GM19238 (cell line): ENCODE measurements around the gene GYS1.

Source experiments
- DNase-seq: peaks from one replicate; pipeline ENCODE4 v3.0.0; 2011; ENCODE audit warnings: low spot score; ENCODE audit not compliant: insufficient read length

GYS1 gene

GRCh38 chr19:49017666-49018351 is 24.7 kb upstream of the GYS1 start:
- peak; percentile 78 for DNase-seq

- DNase-seq = no peak
Measured at GRCh38 chr19:49017041-49017665, 24.0 kb upstream of the GYS1 start, which contains the start of gene LHB. TSS of gene LHB (minus strand) at chr19:49017091. CDS start at chr19:49017081, 10 bp downstream.

GRCh38 chr19:49016067-49016839 is 23.1 kb upstream of the GYS1 start:
- no peak for DNase-seq

DNA sequence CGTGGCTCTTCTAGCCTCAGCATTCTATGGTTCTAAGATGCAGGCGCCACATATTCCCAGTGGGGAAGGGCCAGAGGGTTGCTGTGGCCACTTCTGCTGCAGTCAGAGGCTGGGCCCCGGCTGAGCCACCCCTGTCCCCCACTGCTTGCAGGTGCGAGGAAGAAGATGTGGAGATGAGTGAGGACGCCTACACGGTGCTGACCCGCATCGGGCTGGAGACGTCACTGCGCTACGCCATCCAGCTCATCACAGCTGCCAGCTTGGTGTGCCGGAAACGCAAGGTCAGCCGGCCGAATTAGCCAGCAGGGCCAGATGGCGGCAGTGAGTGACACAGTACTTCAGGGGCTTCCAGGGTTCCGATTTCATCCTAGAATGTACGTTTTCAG is 21.8 kb upstream of the GYS1 start:
- DNase-seq = no peak

DNA sequence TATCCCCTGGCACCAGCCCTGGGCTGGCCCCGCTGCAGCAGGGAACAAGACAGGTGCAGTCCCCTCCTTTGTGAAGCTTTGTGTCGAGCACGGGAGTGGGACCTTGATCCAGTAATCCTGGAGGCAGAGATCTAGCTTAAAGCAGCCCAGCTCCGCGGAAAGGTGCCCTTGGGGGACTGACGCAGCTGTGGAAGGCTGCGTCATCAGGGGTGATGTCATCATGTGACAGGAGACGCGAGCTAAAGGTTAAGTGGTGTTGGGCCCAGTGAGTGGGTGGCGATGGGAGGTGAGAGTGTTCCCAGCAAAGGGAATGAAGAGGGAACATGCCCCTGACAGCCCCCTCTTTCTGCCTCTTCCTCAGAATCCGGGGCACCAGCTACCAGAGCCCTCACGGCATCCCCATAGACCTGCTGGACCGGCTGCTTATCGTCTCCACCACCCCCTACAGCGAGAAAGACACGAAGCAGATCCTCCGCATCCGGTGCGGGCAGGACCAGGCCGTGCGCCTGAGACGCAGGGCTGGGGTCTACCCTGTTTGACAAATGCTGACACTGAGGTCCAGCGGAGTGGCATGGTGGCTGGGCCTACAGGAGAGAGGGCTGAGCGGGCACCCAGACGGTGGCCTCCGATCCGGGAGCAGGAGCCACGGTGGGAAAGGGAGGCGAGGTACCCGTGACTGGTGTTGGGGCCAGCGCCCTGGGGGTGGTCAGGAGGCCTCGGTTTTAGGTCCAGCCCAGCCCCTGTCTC is 21.2 kb upstream of the GYS1 start:
- no peak for DNase-seq

DNA sequence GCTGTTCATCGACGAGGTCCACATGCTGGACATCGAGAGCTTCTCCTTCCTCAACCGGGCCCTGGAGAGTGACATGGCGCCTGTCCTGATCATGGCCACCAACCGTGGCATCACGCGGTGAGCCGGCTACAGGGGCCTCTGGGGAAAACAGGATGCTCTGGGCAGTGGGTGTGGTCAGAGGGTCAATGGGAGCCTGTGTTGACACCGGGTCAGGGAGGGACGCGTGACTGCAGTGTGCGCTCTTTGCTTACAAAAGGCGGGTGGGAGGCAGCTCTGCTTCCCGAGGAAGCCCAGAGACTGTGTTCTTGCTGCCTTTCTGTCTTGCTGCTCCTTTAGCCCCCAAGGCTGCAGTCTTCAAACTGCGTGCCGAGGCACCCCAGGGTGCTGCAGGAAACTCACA is 18.1 kb upstream of the GYS1 start:
- no peak for DNase-seq

DNA sequence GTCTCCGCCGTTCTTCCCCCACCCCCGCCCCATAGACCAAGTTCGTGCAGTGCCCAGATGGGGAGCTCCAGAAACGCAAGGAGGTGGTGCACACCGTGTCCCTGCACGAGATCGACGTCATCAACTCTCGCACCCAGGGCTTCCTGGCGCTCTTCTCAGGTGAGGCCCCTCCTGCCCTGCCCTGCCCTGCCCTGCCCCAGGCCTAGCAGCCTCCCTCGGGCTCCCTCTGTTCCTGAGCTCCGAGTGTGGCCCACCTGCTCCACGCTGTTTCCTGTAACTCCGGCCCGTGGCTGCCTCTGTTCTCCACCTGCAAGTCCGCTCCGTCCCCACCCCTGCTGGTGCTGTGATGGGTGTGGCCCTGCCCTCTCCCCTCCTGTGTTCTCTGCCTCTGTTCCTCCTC is 17.3 kb upstream of the GYS1 start:
- no peak for DNase-seq

- DNase-seq = no peak
Measured at GRCh38 chr19:49009828-49010227, 16.7 kb upstream of the GYS1 start.

GRCh38 chr19:49006905-49007304 is 13.8 kb upstream of the GYS1 start:
- DNase-seq = no peak

GRCh38 chr19:49004964-49005614 is 12.0 kb upstream of the GYS1 start:
- DNase-seq = no peak

GRCh38 chr19:49004133-49004532 is 11.0 kb upstream of the GYS1 start:
- DNase-seq = no peak

GRCh38 chr19:48999481-49000325 is 6.6 kb upstream of the GYS1 start:
- no peak for DNase-seq

GRCh38 chr19:48997972-48998371 is 4.9 kb upstream of the GYS1 start:
- no peak for DNase-seq

DNA sequence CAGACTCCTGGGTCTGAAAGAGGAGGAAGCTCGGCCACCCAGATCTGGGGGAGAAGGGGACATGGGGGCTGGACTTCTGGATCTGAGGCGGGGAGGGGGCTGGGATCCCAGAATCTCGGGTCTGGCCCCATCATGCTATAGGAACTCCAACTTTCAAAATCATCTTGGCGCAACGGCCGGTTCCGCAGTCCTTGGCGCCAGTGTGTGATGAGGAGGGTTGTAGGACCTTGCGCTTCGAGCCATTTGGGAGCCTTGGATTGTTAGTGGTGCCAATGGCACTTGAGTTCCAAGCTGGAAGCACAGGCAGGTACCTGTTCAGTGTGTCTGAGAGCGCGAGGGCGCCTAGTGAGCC is 902 bp upstream of the GYS1 start:
- no peak for DNase-seq

DNA sequence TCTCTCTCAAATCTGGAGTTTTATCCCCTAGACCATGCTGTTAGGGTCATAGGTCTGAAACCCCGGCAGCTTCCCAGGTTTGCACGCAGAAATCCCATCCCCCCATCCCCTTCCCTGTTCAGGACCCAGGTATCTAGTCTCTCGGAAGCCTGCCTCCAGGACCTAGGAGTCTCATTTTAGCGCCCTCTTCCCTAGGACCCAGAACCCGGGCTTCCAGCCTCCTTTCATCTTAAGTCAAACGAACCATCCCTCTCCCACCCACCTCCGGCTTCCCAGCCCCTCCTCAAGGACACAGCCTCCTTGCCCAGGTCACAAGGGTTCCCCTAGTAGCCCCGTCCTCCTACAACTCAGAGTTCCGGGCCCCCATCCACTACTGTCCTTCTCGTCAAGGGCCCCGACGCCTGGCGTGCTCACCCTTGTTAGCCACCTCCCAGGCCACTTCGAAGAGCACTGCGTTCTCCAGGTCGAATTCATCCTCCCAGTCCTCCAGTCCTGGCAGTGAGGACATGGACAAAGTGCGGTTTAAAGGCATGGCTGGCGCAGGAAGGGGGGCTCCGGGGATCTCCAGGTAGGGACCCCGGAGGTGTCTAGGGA is 431 bp downstream of the GYS1 start:
- no peak for DNase-seq

DNA sequence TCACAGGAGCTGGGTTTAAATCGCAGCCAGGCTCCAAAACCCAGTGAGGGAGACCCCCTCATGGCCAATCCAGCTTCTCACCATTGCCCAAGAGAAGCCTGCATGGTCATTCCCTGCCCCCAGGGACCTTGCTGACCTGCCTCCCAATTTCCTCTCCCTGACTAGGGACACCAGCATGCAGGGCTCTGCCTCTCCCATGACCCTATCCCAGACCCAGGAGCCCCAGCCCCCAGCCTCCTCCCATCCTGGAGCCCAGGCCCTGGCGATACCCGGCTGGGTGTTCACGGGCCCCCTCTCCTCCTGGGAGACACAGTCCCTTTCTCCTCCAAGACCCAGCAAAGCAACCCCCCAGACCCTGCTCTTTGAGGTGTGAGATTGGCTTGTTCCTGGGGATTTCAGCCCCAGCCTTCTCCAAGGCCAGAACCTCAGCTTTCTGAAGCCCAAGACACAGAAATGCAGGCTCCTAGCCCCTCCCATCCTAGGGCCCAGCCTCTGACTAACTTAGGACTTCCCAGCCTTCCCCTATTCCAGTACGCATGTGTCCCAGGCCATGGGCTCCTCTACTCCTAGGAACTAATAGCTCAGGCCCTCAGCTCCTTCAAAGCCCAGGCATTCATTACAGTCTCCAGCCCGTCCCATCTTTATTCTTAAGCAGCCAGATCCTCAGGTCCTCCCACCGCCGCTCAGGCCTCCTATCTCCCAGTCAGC is 1.1 kb downstream of the GYS1 start:
- DNase-seq = no peak

DNA sequence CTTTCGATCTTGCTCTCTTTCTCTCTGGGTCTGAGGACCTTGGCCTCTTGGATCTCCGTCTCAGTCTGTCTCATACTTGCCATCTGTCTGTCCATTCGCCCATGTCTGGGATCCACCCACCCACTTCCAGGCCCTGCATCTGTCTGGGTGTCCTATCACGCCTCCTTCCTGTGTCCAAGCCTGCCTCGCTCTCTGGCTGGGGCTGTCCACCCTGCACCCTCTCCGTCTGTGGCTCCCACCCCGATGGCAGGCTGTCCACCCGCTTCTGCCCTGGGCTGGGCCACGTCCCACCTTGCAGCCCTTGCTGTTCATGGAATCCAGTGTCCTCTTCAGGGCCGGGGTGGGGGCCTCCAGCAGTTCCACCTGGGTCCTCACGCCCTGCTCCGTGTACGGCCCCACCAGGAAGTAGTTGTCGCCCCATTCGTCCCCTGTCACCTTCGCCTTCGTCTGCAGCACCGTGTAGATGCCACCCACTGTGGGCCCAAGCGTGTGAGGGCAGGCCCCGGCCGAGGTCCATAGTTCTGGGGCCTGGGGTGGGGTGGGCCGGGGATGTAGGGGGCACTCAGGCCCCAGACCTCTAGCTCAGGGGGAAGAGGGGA is 2.0 kb downstream of the GYS1 start:
- DNase-seq = no peak

GRCh38 chr19:48990400-48990799 is 2.7 kb downstream of the GYS1 start:
- DNase-seq = no peak

GRCh38 chr19:48989701-48990291 is 3.3 kb downstream of the GYS1 start:
- DNase-seq = no peak
